ENCODE measurements around the gene NSMCE4A. TPM values are rescaled to one million over a fixed set of nuclear protein-coding genes. Genes with fewer than 3 reads are reported as not detected.
"Not testable (repeated sequence)": the region's sequence is repeated elsewhere in the genome, so short reads cannot be mapped to it uniquely, and the experiment has no call there.

The NSMCE4A gene
- total and polyA plus RNA-seq, 11 donors = 19.8 to 33.6 (median 25.8) TPM

DNA sequence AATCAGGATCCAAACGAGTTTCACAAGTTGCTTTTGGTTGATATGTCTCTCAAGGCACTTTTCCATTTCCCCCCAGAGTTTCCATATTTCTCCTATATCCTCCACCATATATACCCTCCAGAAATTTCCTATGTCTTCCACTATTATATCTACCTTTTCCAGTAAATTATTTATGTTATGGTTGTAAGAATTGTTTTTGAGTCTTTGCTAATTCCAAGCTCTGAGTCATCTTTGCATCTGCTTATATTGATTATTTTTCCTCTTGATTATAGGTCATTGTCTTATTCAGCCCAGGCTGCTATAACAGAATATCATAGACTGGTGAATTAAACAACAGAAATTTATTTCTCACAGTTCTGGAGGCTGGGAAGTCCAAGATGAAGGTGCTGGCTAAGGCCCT, 26.7 kb upstream of the NSMCE4A start:
- no peak overlapping the region for H3K27ac ChIP-seq
- intact Hi-C loops (cut with DNase I) = no loop called here
- DNase-seq = no peak
- no peak for TF ChIP-seq POLR2A (IDR thresholded peaks at IDR 0.05)
- no peak for TF ChIP-seq CTCF (IDR thresholded peaks at IDR 0.05)
- peaks cover 0 to 21% (median 7%) of the 10 kb centered on the region in 12 donors for H3K4me1 ChIP-seq
- no peaks in the 10 kb centered on the region for H3K27me3 ChIP-seq
- peaks cover 0 to 34% (median 8%) of the 10 kb centered on the region in 12 donors for H3K9me3 ChIP-seq
- no peak overlapping the region for H3K4me3 ChIP-seq
- WGBS, 4 donors = 64 to 73% (median 70%) methylated on average over 1 of the region's 1 CpG
- ATAC-seq = no peak
- peaks cover 0 to 12% (median 3%) of the 10 kb centered on the region in 9 donors for H3K36me3 ChIP-seq

- intact Hi-C loops (cut with DNase I) = loop anchor here in 3 of 10 donors (5.0 kb wide), 1 partner anchor 33 kb away; no protein-coding TSS in a partner anchor
- no peak for TF ChIP-seq POLR2A (IDR thresholded peaks at IDR 0.05)
- TF ChIP-seq CTCF (IDR thresholded peaks at IDR 0.05) = no peak
- Histone ChIP-seq H3K27me3 (no peaks in the 10 kb centered on the region), H3K4me1 (peaks cover 0 to 34% (median 7%) of the 10 kb centered on the region in 12 donors), H3K36me3 (peaks cover 0 to 12% (median 3%) of the 10 kb centered on the region in 9 donors), H3K9me3 (peaks cover 0 to 34% (median 8%) of the 10 kb centered on the region in 12 donors), H3K27ac (peak overlapping the region; percentile 41 to 97 (median 86)), H3K4me3 (no peak overlapping the region)
- DNase-seq (no peak), ATAC-seq (peak in 2 of 4 donors; percentile 21 to 48)
- WGBS, 4 donors = 56 to 74% (median 65%) methylated on average over 4 of the region's 4 CpGs
These were observed 24.3 kb upstream of the NSMCE4A start for GRCh38 chr10:121999301-121999700.

- Histone ChIP-seq H3K4me1 (peaks cover 0 to 42% (median 7%) of the 10 kb centered on the region in 12 donors), H3K27me3 (no peaks in the 10 kb centered on the region), H3K9me3 (peaks cover 0 to 30% (median 8%) of the 10 kb centered on the region in 12 donors), H3K27ac (peak overlapping the region; percentile 41 to 97 (median 86)), H3K36me3 (peaks cover 0 to 12% (median 3%) of the 10 kb centered on the region in 9 donors), H3K4me3 (no peak overlapping the region)
- 36 to 60% (median 44%) methylated on average over 6 of the region's 6 CpGs for WGBS, 4 donors
- TF ChIP-seq CTCF (IDR thresholded peaks at IDR 0.05) (no peak), POLR2A (IDR thresholded peaks at IDR 0.05) (no peak)
- intact Hi-C loops (cut with DNase I) = loop anchor here in 3 of 10 donors (5.0 kb wide), 1 partner anchor 34 kb away; no protein-coding TSS in a partner anchor
- peak in 3 of 4 donors; percentile 16 to 57 (median 30) for ATAC-seq
- no peak for DNase-seq
These were observed 23.4 kb upstream of the NSMCE4A start for GRCh38 chr10:121998462-121998861.

DNA sequence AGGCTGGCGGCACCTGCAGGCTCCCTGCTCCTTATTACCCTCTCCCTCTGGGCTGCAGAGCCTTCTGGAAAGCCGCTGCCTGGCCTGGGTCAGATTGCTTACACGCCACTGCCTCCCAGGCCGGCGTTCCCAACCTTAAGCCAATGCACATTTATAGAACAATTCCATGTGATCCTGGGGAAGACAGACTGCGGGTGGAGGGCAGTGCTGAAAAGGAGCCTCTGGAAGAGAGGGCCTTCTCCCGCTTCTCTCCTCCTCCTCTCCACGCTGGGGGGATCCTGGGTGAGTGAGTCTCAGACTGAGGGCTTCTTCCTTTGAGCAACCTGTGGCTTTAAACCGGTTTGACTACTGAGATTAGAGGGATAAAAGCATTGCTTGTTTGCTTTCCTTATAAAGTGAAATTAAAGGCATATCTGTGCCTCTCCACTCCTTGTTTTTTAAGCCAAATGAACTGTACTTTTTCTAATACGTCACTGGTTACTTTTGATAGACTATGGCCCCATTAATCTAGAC, 19.5 kb upstream of the NSMCE4A start:
- Histone ChIP-seq H3K9me3 (no peaks in the 10 kb centered on the region), H3K36me3 (no peaks in the 10 kb centered on the region), H3K27me3 (no peaks in the 10 kb centered on the region), H3K4me3 (peak overlapping the region in 11 of 12 donors; percentile 14 to 59 (median 45)), H3K27ac (peak overlapping the region; percentile 78 to 97 (median 86)), H3K4me1 (peaks cover 0 to 50% (median 13%) of the 10 kb centered on the region in 12 donors)
- peak; percentile 67 to 81 (median 71) for DNase-seq
- TF ChIP-seq CTCF (IDR thresholded peaks at IDR 0.05) = no peak
- TF ChIP-seq POLR2A (IDR thresholded peaks at IDR 0.05) = peak in 1 of 2 donors; percentile 61
- ATAC-seq = peak; percentile 82 to 86 (median 86)
- intact Hi-C loops (cut with DNase I) = no loop called here
- 23 to 37% (median 30%) methylated on average over 10 of the region's 10 CpGs for WGBS, 4 donors

GRCh38 chr10:121991727-121992126, 16.7 kb upstream of the NSMCE4A start:
- H3K36me3 ChIP-seq; H3K27me3 ChIP-seq; ATAC-seq; H3K9me3 ChIP-seq; H3K4me3 ChIP-seq; intact Hi-C loops (cut with DNase I); DNase-seq: not testable (repeated sequence)
- Histone ChIP-seq H3K27ac (peak overlapping the region in 1 of 12 donors; percentile 85), H3K4me1 (peaks cover 0 to 37% (median 10%) of the 10 kb centered on the region in 12 donors)
- 80 to 92% (median 89%) methylated on average over 4 of the region's 4 CpGs for WGBS, 4 donors

Data from heart left ventricle (tissue), 16 donors.